HCT116 (cell line): ENCODE measurements around the gene TRIM38. TPM values are rescaled to one million over a fixed set of nuclear protein-coding genes. Genes with fewer than 3 reads are reported as not detected.
A peak's percentile ranks its signal among the peaks of the same experiment; 100 is the strongest.

Experiments used
- ATAC-seq: fragments of 200-7000 bp; cut with Tn5 transposase; 2 replicates; pipeline ENCODE4 v1.9.1; 2020; ENCODE audit warnings: mild to moderate bottlenecking, moderate library complexity
- BruUV-seq: library from RNA; stranded (reverse); fragments of 400-500 nt; replicated peaks from 2 replicates; lab custom pipeline; 2021; lab: Mats Ljungman, UMichigan
- CTCF ChIA-PET: fragments of 300-600 bp; sonication (Branson Sonifier 250); formaldehyde crosslinking; loops from one replicate; lab custom pipeline; 2021; ENCODE audit warnings: antibody characterized with exemption; lab: Charles Lee
- POLR2A ChIA-PET: fragments of 300-600, 350-600 bp; sonication (Branson Sonifier 250); formaldehyde crosslinking; loops from one replicate; lab custom pipeline; 2021; ENCODE audit warnings: antibody characterized with exemption; lab: Charles Lee
- RAD21 ChIA-PET, 2 experiments: fragments of 300-600 bp; sonication (Branson Sonifier 250); formaldehyde crosslinking; loops; one replicate each; lab custom pipeline; 2023; ENCODE audit warnings: low total read pairs in 2 of 2; ENCODE audit not compliant: uncharacterized antibody in 2 of 2, unreplicated experiment in 2 of 2, low non-redundant PET in 1 of 2; lab: Charles Lee
- DNase-seq: peaks from one replicate; pipeline ENCODE4 v3.0.0-alpha.2; 2010; ENCODE audit warnings: low read depth, low spot score
- H2AFZ ChIP-seq: fragments of 200-600 bp; shearing (Covaris generic), sonication (generic); 2 replicates; pipeline ENCODE4 v1.6.1; 2017; ENCODE audit warnings: low read depth, mixed run types, mixed read lengths, antibody characterized with exemption, low read length; ENCODE audit not compliant: poor library complexity, severe bottlenecking
- H3K27ac ChIP-seq: 2 replicates; pipeline ENCODE4 v1.5.1; 2012; ENCODE audit warnings: low read depth, low read length
- H3K27me3 ChIP-seq: fragments of 200-600 bp; sonication (generic); 2 replicates; pipeline ENCODE4 v1.6.1; 2016; ENCODE audit warnings: mixed run types, low read length, mixed read lengths; ENCODE audit not compliant: insufficient read depth
- H3K36me3 ChIP-seq, 2 experiments: fragments of 200-500 bp in 1 of 2; fragments of 200-600 bp in 1 of 2; sonication (Bioruptor generic) in 1 of 2; sonication (generic) in 1 of 2; 2 replicates each; pipeline versions ENCODE4 v1.5.1 to v1.6.1; 2014 to 2016; ENCODE audit warnings: low read length in 2 of 2, inconsistent platforms in 1 of 2, mixed read lengths in 1 of 2, mixed run types in 1 of 2; ENCODE audit not compliant: insufficient read depth in 2 of 2, control insufficient read depth in 1 of 2
- H3K4me1 ChIP-seq, 2 experiments: fragments of 200-600 bp in 1 of 2; sonication (generic) in 1 of 2; 2 replicates each; pipeline versions ENCODE4 v1.5.1 to v1.6.1; 2012 to 2017; ENCODE audit warnings: low read length in 2 of 2, inconsistent platforms in 1 of 2, mild to moderate bottlenecking in 1 of 2, mixed read lengths in 1 of 2, mixed run types in 1 of 2, moderate library complexity in 1 of 2; ENCODE audit not compliant: insufficient read depth in 2 of 2, control insufficient read depth in 1 of 2
- H3K4me2 ChIP-seq: fragments of 200-600 bp; sonication (generic); 2 replicates; pipeline ENCODE4 v1.6.1; 2017; ENCODE audit warnings: mixed run types, low read length, mixed read lengths
- H3K4me3 ChIP-seq, 2 experiments: fragments of 200-600 bp in 1 of 2; sonication (generic) in 1 of 2; replicated peaks in 1 of 2; 2 replicates each; pipeline ENCODE4 v1.5.1; 2011 to 2016; ENCODE audit warnings: low read length in 2 of 2, control low read depth in 1 of 2, low read depth in 1 of 2, mild to moderate bottlenecking in 1 of 2, mixed read lengths in 1 of 2, mixed run types in 1 of 2
- H3K79me2 ChIP-seq: fragments of 200-600 bp; sonication (generic); 2 replicates; pipeline ENCODE4 v1.6.1; 2017; ENCODE audit warnings: mild to moderate bottlenecking, mixed run types, low read length, moderate library complexity, mixed read lengths; ENCODE audit not compliant: insufficient read depth
- H3K9ac ChIP-seq: fragments of 200-600 bp; sonication (generic); 2 replicates; pipeline ENCODE4 v1.6.1; 2016; ENCODE audit warnings: low read length, mixed read lengths
- H3K9me2 ChIP-seq: fragments of 200-600 bp; sonication (generic), shearing (Covaris generic); 2 replicates; pipeline ENCODE4 v1.6.1; 2017; ENCODE audit warnings: mixed run types, mild to moderate bottlenecking, moderate library complexity; ENCODE audit not compliant: insufficient read depth
- H3K9me3 ChIP-seq, 2 experiments: fragments of 200-500 bp in 1 of 2; fragments of 200-600 bp in 1 of 2; sonication (Bioruptor generic) in 1 of 2; sonication (generic) in 1 of 2; 2 replicates each; pipeline ENCODE4 v1.6.1; 2014 to 2017; ENCODE audit warnings: low read length in 2 of 2, mixed read lengths in 2 of 2, inconsistent platforms in 1 of 2, low read depth in 1 of 2, mild to moderate bottlenecking in 1 of 2, mixed run types in 1 of 2, moderate library complexity in 1 of 2; ENCODE audit not compliant: control insufficient read depth in 1 of 2, insufficient read depth in 1 of 2
- H4K20me1 ChIP-seq: fragments of 200-600 bp; sonication (generic), shearing (Covaris generic); 2 replicates; pipeline ENCODE4 v1.6.1; 2017; ENCODE audit warnings: mixed run types, mild to moderate bottlenecking, moderate library complexity; ENCODE audit not compliant: insufficient read depth
- CBX3 ChIP-seq: IDR thresholded peaks from 2 replicates; pipeline ENCODE4 v1.6.1; 2012; ENCODE audit warnings: low read depth
- EGR1 ChIP-seq: IDR thresholded peaks from 2 replicates; pipeline ENCODE4 v1.6.1; 2012; ENCODE audit warnings: low read depth
- JUND ChIP-seq: IDR thresholded peaks from 2 replicates; pipeline ENCODE4 v1.6.1; 2012
- ZBTB33 ChIP-seq: IDR thresholded peaks from 2 replicates; pipeline ENCODE4 v1.6.1; 2011; ENCODE audit warnings: mild to moderate bottlenecking, low read length, moderate library complexity; ENCODE audit not compliant: insufficient replicate concordance; ENCODE audit errors: extremely low read depth
- intact Hi-C: fragments of 100-400 bp; cut with micrococcal nuclease; formaldehyde crosslinking; loops from 2 replicates; pipeline ENCODE4 v1.10.0; 2022
- total RNA-seq: library from RNA; stranded (reverse); gene quantifications from one replicate; pipeline ENCODE4 v1.2.1, GENCODE V29; 2021; ENCODE audit not compliant: unreplicated experiment

The TRIM38 gene
- total RNA-seq, 1 experiment from 2014 or later, result 9.6 TPM

- peak; percentile 37 for TF ChIP-seq ZBTB33
- TF ChIP-seq CBX3, result no peak; the same call in 1 of the 2 replicates
Observed at GRCh38 chr6:26033085-26033940, 70.7 kb downstream of the TRIM38 start (continued).

- ChIA-PET CTCF (no interaction called here), POLR2A (interaction anchor here (0.8 to 9.7 kb wide), 10 partner anchors 12 to 269 kb away, joined by 3 to 227 read pairs (median 44); a partner anchor contains a TSS), RAD21 (no interaction called here)
- peak; percentile 19; the same call in 1 of the 2 replicates for ATAC-seq
- intact Hi-C loops, result loop anchor here (2.0 to 5.0 kb wide), 3 partner anchors 91 to 1098 kb away; a partner anchor contains a TSS
- no peaks in the 10 kb centered on the region for H3K79me2 ChIP-seq
- peak overlapping the region; percentile 98 for H3K27ac ChIP-seq
- no peak overlapping the region for H2AFZ ChIP-seq
- no peaks in the 10 kb centered on the region for H3K9me2 ChIP-seq
- DNase-seq, result no peak
- H3K4me1 ChIP-seq, result peaks cover 37 to 65% of the 10 kb centered on the region in 2 experiments
- no peaks in the 10 kb centered on the region for H4K20me1 ChIP-seq
- no peaks in the 10 kb centered on the region for H3K36me3 ChIP-seq
- no peaks in the 10 kb centered on the region for H3K27me3 ChIP-seq
- peak overlapping the region; percentile 88 for H3K9ac ChIP-seq
- BruUV-seq, result TSS peak; percentile 92
- TF ChIP-seq JUND (no peak), EGR1 (peak; percentile 70)
- peak overlapping the region; percentile 70 for H3K4me2 ChIP-seq
- H3K9me3 ChIP-seq, result no peaks in the 10 kb centered on the region
- H3K4me3 ChIP-seq, result peak overlapping the region; percentile 32 to 74
Observed at GRCh38 chr6:26033941-26034354, 71.3 kb downstream of the TRIM38 start.
